Common myeloid progenitor, CD34-positive (primary cell): ENCODE measurements around the gene GPR160.

Experiments
- CTCF ChIA-PET: fragments of 350-600 bp; sonication (Branson Sonifier 250); formaldehyde crosslinking; loops from one replicate; lab custom pipeline; 2021; ENCODE audit warnings: antibody characterized with exemption; lab: Charles Lee
- POLR2A ChIA-PET: fragments of 350-600 bp; sonication (Branson Sonifier 250); formaldehyde crosslinking; loops from one replicate; lab custom pipeline; 2021; ENCODE audit warnings: antibody characterized with exemption; lab: Charles Lee
- DNase-seq, 3 donors: peaks; one replicate each; pipeline versions ENCODE4 v3.0.0 to v3.0.0-alpha.2; 2013
- H3K27ac ChIP-seq, 2 experiments: 1 replicate in 1 of 2; 2 replicates in 1 of 2; pipeline ENCODE4 v1.7.0; 2013; ENCODE audit warnings: inconsistent platforms in 2 of 2, low read length in 2 of 2, mild to moderate bottlenecking in 2 of 2, low read depth in 1 of 2, moderate library complexity in 1 of 2; ENCODE audit not compliant: severe bottlenecking in 2 of 2, insufficient read depth in 1 of 2, poor library complexity in 1 of 2
- H3K27me3 ChIP-seq, 5 experiments: replicated peaks in 2 of 5; 1 replicate in 3 of 5; 2 replicates in 2 of 5; pipeline versions ENCODE4 v1.6.1 to v1.7.0; 2013; ENCODE audit warnings: low read length in 4 of 5, mild to moderate bottlenecking in 2 of 5, moderate library complexity in 2 of 5, inconsistent platforms in 1 of 5; ENCODE audit not compliant: insufficient read depth in 5 of 5, control insufficient read depth in 4 of 5
- H3K36me3 ChIP-seq, 4 experiments: 1 replicate in 2 of 4; 2 replicates in 2 of 4; pipeline versions ENCODE4 v1.6.1 to v1.7.0; 2013; ENCODE audit warnings: low read length in 3 of 4, control low read depth in 1 of 4, mild to moderate bottlenecking in 1 of 4; ENCODE audit not compliant: control insufficient read depth in 4 of 4, insufficient read depth in 4 of 4
- H3K4me1 ChIP-seq, 4 experiments: 1 replicate in 3 of 4; 2 replicates in 1 of 4; pipeline versions ENCODE4 v1.6.1 to v1.7.1; 2013; ENCODE audit warnings: low read length in 3 of 4, mild to moderate bottlenecking in 3 of 4, control low read depth in 1 of 4, inconsistent platforms in 1 of 4, moderate library complexity in 1 of 4; ENCODE audit not compliant: control insufficient read depth in 4 of 4, insufficient read depth in 4 of 4; ENCODE audit errors: control extremely low read depth in 1 of 4
- H3K4me3 ChIP-seq, 7 experiments: 1 replicate in 4 of 7; 2 replicates in 3 of 7; pipeline versions ENCODE4 v1.5.1 to v1.7.0; 2013; ENCODE audit warnings: mild to moderate bottlenecking in 7 of 7, low read length in 6 of 7, moderate library complexity in 6 of 7, inconsistent platforms in 2 of 7, low read depth in 2 of 7, control low read depth in 1 of 7; ENCODE audit not compliant: insufficient read depth in 4 of 7, control insufficient read depth in 1 of 7; ENCODE audit errors: extremely low read depth in 1 of 7
- H3K9me3 ChIP-seq, 5 experiments: 1 replicate in 4 of 5; 2 replicates in 1 of 5; pipeline versions ENCODE4 v1.6.1 to v1.7.1; 2013; ENCODE audit warnings: low read length in 4 of 5, mild to moderate bottlenecking in 2 of 5, inconsistent platforms in 1 of 5, low read depth in 1 of 5, moderate library complexity in 1 of 5; ENCODE audit not compliant: control insufficient read depth in 4 of 5, insufficient read depth in 2 of 5; ENCODE audit errors: control extremely low read depth in 1 of 5
- WGBS: methylation state at CpG from one replicate; pipeline ENCODE4 v1.1.5; 2013; ENCODE audit not compliant: insufficient coverage; 5-methylcytosine and 5-hydroxymethylcytosine counted together

Gene GPR160

DNA sequence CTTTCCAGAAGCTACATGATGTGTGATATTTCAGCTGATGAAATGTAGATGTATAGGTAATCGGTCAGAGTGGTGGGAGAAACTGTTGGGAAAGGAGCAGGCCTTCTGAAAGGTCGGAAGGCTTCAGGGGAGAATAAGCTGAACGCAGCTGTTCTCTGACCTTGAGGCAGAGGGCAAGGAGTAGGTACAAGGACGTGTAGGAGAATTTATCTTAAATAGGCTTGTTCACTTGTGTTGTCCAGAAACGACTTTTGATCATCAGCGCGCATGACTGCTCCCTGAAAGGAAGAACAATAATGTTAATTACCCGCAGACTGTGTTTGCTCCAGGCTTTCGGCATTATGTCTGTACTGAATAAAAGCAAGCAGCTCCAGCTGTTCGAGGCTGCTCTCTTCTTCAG is 39.6 kb downstream of the GPR160 start:
- H3K27me3 ChIP-seq = no peaks in the 10 kb centered on the region
- H3K4me3 ChIP-seq = no peak overlapping the region
- no peaks in the 10 kb centered on the region for H3K4me1 ChIP-seq
- peaks cover 0 to 2% (median 0%) of the 10 kb centered on the region in 5 experiments for H3K9me3 ChIP-seq
- WGBS = 100% methylated on average over 10 of the region's 10 CpGs
- peaks cover 0 to 6% (median 2%) of the 10 kb centered on the region in 4 experiments for H3K36me3 ChIP-seq
- ChIA-PET CTCF (interaction anchor here (0.8 to 1.4 kb wide), 2 partner anchors 24 to 27 kb away, joined by 3 read pairs; no protein-coding TSS in a partner anchor), POLR2A (no interaction called here)
- H3K27ac ChIP-seq = no peak overlapping the region
- DNase-seq = no peak

DNA sequence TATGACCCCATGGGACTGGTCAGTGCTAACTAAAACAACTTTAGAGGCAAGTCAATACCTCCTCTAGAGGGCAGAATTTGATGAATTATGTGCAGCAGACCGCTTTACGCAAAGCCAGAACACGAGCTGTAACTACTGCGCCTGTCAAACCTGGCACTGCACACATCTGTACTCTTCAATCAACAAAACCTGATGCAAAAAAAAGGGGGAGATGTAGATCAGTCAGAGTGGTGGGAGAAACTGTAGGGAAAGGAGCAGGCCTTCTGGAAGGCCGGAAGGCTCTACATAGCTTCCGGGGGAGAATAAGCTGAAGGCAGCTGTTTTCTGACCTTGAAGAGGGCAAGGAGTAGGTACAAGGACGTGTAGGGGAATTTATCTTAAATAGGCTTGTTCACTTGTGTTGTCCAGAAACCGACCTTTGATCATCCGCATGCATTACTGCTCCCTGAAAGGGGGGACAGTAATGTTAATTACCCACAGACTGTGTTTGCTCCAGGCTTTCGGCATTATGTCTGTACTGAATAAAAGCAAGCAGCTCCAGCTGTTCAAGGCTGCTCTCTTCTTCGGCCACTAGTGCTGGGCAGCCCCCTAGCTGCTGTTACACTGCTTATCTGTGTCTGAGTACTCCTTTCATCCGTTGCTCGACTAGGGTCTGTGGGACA is 41.0 kb downstream of the GPR160 start:
- no peaks in the 10 kb centered on the region for H3K27me3 ChIP-seq
- peaks cover 0 to 6% (median 5%) of the 10 kb centered on the region in 4 experiments for H3K36me3 ChIP-seq
- ChIA-PET POLR2A (no interaction called here), CTCF (interaction anchor here (1.7 kb wide), 1 partner anchor 9 kb away, joined by 3 read pairs; no protein-coding TSS in a partner anchor)
- 97% methylated on average over 6 of the region's 13 CpGs for WGBS
- H3K9me3 ChIP-seq = no peaks in the 10 kb centered on the region
- no peaks in the 10 kb centered on the region for H3K4me1 ChIP-seq
- DNase-seq = no peak
- H3K27ac ChIP-seq = no peak overlapping the region
- no peak overlapping the region for H3K4me3 ChIP-seq

DNA sequence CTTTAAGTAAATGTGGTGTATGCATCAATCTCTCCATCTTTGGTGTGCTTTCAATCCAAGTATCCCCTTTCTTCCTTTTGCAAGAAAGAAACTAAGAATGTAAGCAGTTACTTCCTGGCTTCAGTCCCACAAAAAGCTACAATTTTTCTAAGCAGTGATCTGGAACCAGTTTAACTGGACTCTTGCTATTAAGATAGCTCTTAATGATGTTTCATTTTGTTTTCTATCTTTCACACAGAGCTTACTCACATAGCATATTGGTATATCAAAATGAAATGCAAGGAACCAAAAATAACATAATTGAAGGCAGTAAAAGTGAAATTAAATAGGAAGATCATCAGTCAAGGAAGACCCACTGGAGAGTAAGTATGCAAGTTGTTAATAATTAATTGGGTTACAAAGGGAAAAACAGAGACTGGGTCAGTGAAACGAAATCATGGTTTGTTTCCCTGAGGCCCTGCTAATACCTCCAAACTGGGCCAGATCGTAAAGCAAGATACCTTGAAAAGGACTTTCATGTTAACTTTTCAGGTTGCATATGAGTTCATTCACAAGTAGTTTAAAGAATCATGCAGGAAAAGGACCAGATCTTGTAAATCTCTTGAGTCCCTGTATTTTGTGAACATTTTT is 41.9 kb downstream of the GPR160 start:
- H3K4me1 ChIP-seq = no peaks in the 10 kb centered on the region
- H3K36me3 ChIP-seq = peaks cover 5 to 9% (median 6%) of the 10 kb centered on the region in 4 experiments
- 100% methylated on average over 2 of the region's 2 CpGs for WGBS
- ChIA-PET CTCF (interaction anchor here (1.7 kb wide), 1 partner anchor 9 kb away, joined by 3 read pairs; no protein-coding TSS in a partner anchor), POLR2A (no interaction called here)
- DNase-seq = no peak
- no peak overlapping the region for H3K4me3 ChIP-seq
- no peak overlapping the region for H3K27ac ChIP-seq
- H3K9me3 ChIP-seq = no peaks in the 10 kb centered on the region
- no peaks in the 10 kb centered on the region for H3K27me3 ChIP-seq

DNA sequence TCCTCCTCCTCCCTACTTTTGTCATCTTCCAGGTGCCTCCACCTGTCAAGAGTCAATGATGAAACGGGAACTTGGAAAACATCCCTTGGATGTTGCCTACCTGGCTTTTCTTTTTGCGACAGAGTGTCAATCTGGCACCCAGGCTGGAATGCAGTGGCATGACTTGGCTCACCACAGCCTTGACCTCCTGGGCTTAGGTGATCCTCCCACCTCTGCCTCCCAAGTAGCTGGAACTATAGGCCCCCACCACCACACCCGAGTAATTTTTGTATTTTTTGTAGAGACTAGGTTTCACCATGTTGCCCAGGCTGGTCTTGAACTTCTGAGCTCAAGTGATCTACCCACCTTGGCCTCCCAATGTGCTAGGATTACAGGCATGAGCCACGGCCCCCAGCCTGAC is 42.8 kb downstream of the GPR160 start:
- 90% methylated on average over 3 of the region's 4 CpGs for WGBS
- ChIA-PET POLR2A (no interaction called here), CTCF (no interaction called here)
- Histone ChIP-seq H3K4me1 (no peaks in the 10 kb centered on the region), H3K27me3 (no peaks in the 10 kb centered on the region), H3K27ac (no peak overlapping the region), H3K4me3 (no peak overlapping the region), H3K36me3 (peaks cover 9 to 10% (median 10%) of the 10 kb centered on the region in 4 experiments), H3K9me3 (no peaks in the 10 kb centered on the region)
- no peak for DNase-seq

DNA sequence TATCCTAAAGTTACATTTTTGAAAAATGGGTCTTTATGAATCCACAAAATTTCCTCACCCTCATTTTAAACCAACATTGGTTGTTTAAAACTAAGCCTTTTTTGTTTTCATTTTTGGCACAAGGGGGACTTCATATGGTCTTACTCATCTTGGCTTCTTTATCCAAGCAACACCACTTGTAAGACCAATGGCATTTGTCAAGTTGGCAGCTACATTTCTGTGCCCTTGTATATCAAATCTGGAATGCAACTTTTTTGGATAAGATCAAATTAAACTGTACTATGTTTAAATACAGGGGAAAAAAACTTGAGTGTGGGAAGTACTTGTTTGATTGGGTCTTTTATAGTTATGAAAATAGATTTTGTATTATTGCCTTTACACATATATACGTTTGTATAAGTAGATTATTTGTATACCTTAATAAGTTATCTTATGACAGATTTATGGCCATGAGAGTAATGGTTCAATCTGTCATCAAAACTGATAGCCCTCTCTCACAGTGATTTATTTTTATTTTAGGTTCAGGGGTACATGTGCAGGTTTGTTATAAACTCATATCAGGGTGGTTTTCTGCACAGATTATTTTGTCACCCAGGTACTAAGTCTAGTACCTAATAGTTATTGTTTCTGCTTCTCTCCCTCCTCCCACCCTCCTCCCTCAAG is 43.4 kb downstream of the GPR160 start:
- POLR2A ChIA-PET = no interaction called here
- H3K27me3 ChIP-seq = no peaks in the 10 kb centered on the region
- H3K36me3 ChIP-seq = peaks cover 10 to 15% (median 12%) of the 10 kb centered on the region in 4 experiments
- CTCF ChIA-PET = no interaction called here
- no peak overlapping the region for H3K27ac ChIP-seq
- no peak overlapping the region for H3K4me3 ChIP-seq
- H3K4me1 ChIP-seq = no peaks in the 10 kb centered on the region
- H3K9me3 ChIP-seq = no peaks in the 10 kb centered on the region
- no peak for DNase-seq
- no CpG with 5 or more reads among the region's 1 CpG for WGBS

DNA sequence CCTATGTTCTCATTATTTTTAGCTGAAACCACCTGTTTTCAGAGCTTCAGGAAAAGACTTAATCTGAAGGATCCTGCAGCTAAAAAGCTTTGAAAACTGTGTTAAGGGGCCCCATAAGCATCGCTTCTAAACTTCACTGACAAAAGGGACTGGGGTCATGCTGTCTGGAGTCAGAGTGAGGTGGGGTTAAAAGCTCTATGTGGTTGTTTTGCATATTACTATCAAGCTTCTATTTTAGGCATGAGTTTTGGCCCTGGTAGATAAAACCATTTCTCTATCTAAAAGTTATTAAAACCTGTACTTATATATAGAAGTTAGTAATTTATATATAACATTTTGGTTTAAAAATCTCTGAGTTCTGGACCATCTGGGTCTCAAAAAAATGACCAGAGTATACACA is 45.5 kb downstream of the GPR160 start:
- CTCF ChIA-PET = interaction anchor here (1.4 kb wide), 1 partner anchor 10 kb away, joined by 3 read pairs; no protein-coding TSS in a partner anchor
- H3K27ac ChIP-seq = no peak overlapping the region
- H3K4me1 ChIP-seq = no peaks in the 10 kb centered on the region
- H3K36me3 ChIP-seq = peaks cover 11 to 26% (median 19%) of the 10 kb centered on the region in 4 experiments
- no peaks in the 10 kb centered on the region for H3K27me3 ChIP-seq
- 100% methylated on average over 1 of the region's 1 CpG for WGBS
- H3K4me3 ChIP-seq = no peak overlapping the region
- no peaks in the 10 kb centered on the region for H3K9me3 ChIP-seq
- POLR2A ChIA-PET = no interaction called here
- DNase-seq = no peak
